ENCODE results near the gene DACT1.

GRCh38 chr14:58599707-58600106 lies 38.1 kb upstream of the DACT1 start:
- TF ChIP-seq SMC3 (IDR thresholded peaks at IDR 0.05; ENCODE audit: low read depth, low read length) (no peak), EZH2phosphoT487 (IDR thresholded peaks at IDR 0.05; ENCODE audit: borderline replicate concordance, low read depth) (no peak)
- TF ChIP-seq, protein P1, sequence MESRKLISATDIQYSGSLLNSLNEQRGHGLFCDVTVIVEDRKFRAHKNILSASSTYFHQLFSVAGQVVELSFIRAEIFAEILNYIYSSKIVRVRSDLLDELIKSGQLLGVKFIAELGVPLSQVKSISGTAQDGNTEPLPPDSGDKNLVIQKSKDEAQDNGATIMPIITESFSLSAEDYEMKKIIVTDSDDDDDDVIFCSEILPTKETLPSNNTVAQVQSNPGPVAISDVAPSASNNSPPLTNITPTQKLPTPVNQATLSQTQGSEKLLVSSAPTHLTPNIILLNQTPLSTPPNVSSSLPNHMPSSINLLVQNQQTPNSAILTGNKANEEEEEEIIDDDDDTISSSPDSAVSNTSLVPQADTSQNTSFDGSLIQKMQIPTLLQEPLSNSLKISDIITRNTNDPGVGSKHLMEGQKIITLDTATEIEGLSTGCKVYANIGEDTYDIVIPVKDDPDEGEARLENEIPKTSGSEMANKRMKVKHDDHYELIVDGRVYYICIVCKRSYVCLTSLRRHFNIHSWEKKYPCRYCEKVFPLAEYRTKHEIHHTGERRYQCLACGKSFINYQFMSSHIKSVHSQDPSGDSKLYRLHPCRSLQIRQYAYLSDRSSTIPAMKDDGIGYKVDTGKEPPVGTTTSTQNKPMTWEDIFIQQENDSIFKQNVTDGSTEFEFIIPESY (IDR thresholded peaks at IDR 0.05; ENCODE audit: borderline replicate concordance, low read depth), result no peak

Measured in SK-N-SH (cell line).